RWPE1 (cell line): ENCODE results near the gene HOXA11.
A peak's percentile ranks its signal among the peaks of the same experiment; 100 is the strongest.

ENCODE experiments used
- CTCF ChIA-PET: fragments of 350-600 bp; sonication (Branson Sonifier 250); formaldehyde crosslinking; extraction: SDS; loops from one replicate; lab custom pipeline; 2021; lab: Yijun Ruan, JAX
- POLR2A ChIA-PET: fragments of 400-600 bp; formaldehyde crosslinking; extraction: SDS; loops from one replicate; lab custom pipeline; 2020; ENCODE audit warnings: antibody characterized with exemption; ENCODE audit not compliant: low non-redundant PET; lab: Yijun Ruan, JAX
- DNase-seq: peaks from one replicate; pipeline ENCODE4 v3.0.0; 2012; ENCODE audit warnings: low spot score
- H3K27ac ChIP-seq: fragments of 450-650 bp; 2 replicates; pipeline ENCODE4 v1.5.1; 2017
- TF ChIP-seq, protein P1 (sequence below): fragments of 450-650 bp; conservative IDR thresholded peaks from 2 replicates; pipeline ENCODE4 v1.5.1; 2017; ENCODE audit warnings: low read depth, mild to moderate bottlenecking

HOXA11 gene

GRCh38 chr7:27170426-27171324 lies 14.4 kb downstream of the HOXA11 start:
- POLR2A ChIA-PET: no interaction called here
- no peak for DNase-seq
- CTCF ChIA-PET: interaction anchor here (0.7 to 4.1 kb wide), 3 partner anchors 9 to 604 kb away, joined by 3 to 30 read pairs (median 3); no protein-coding TSS in a partner anchor
- TF ChIP-seq, protein P1, sequence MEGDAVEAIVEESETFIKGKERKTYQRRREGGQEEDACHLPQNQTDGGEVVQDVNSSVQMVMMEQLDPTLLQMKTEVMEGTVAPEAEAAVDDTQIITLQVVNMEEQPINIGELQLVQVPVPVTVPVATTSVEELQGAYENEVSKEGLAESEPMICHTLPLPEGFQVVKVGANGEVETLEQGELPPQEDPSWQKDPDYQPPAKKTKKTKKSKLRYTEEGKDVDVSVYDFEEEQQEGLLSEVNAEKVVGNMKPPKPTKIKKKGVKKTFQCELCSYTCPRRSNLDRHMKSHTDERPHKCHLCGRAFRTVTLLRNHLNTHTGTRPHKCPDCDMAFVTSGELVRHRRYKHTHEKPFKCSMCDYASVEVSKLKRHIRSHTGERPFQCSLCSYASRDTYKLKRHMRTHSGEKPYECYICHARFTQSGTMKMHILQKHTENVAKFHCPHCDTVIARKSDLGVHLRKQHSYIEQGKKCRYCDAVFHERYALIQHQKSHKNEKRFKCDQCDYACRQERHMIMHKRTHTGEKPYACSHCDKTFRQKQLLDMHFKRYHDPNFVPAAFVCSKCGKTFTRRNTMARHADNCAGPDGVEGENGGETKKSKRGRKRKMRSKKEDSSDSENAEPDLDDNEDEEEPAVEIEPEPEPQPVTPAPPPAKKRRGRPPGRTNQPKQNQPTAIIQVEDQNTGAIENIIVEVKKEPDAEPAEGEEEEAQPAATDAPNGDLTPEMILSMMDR: no peak
- peak overlapping the region; percentile 96 for H3K27ac ChIP-seq

DNA sequence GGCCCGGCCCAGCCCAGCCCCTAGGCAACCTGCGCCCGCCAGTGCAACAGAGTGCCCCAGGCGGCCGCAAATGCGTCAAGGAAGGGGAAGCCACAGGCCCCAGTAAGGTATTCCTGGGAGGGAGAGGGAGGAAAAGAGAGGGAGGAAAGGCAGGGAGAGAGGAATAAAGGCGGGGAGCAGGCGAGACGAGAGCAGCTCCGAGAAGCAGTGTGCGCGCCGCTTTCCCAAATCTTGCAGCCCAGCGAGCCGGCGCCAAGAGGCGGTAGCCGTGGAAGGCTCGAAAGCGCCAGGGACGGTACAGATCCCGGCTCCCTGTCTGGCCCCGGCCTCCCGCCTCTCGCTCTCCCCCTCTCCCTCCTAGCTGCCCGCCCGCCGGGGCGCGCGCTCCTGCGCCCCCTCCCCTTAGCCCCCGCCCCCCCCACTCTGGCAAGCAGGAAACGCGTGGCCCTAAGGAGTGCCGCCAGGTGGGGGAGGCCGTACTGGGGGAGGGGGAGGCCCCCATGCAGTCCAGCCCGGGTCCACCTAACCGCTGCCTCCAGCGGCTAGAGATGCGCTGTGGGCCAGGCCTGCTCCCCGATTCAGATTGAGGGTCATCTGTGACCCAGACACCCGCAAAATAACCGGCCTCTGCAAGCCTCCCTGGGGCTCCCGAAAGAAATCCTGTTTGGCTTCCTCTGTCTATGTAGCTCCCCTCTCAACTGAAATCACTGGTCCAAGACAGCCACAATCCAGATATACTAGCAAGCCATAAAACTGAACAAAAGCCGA lies 15.2 kb downstream of the HOXA11 start:
- ChIA-PET CTCF (interaction anchor here (0.7 to 4.1 kb wide), 3 partner anchors 10 to 605 kb away, joined by 3 to 30 read pairs (median 3); no protein-coding TSS in a partner anchor), POLR2A (no interaction called here)
- TF ChIP-seq, protein P1: no peak
- no peak for DNase-seq
- H3K27ac ChIP-seq: peak overlapping the region; percentile 96

DNA sequence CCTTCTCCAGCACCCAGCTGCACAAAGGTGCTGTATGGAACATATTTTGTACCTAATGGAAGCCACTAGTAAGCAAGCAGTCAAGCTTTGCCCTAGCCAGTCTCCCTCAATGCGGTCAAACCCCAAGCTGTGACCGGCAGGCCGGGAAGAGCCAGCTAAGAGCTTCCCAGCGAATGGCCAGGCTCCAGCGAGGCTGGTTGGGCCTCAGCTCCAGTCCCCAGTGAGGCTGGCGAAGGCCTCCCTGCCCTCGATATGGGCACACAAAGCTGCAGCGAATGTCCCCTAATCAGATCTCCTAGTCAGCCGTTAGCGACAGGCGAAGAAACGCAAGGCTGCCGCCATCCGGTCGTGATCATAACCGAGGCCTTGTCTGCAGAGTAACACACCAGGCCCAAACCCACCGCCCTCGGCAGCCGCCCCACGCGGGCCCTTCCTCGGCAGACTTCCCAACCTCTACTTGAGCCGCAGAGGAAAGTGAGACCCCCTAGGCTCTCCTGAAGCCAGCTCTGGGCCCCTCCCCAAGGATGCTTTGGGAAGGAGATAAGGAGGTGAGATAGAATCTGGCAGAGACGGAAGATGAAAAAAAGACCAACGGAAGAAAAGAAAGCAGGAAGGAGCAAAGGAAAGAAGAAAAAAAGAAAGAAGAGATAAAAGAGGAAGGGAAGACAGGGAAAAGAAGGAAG lies 16.6 kb downstream of the HOXA11 start:
- ChIA-PET CTCF (interaction anchor here (0.5 to 4.1 kb wide), 4 partner anchors 11 to 883 kb away, joined by 3 to 30 read pairs (median 4); partner anchors contain the start of gene HOXA3), POLR2A (interaction anchor here (0.6 kb wide), 1 partner anchor 37 kb away, joined by 3 read pairs; no protein-coding TSS in a partner anchor)
- DNase-seq: no peak
- TF ChIP-seq, protein P1: peak; percentile 52; the same call in 1 of the 2 replicates
- H3K27ac ChIP-seq: peak overlapping the region; percentile 96

- CTCF ChIA-PET: interaction anchor here (0.6 to 4.1 kb wide), 4 partner anchors 12 to 308 kb away, joined by 3 to 30 read pairs (median 3); partner anchors contain the start of gene HOXA3
- no peak for DNase-seq
- POLR2A ChIA-PET: no interaction called here
- TF ChIP-seq, protein P1: no peak
- H3K27ac ChIP-seq: peak overlapping the region; percentile 96
These were observed 17.1 kb downstream of the HOXA11 start for GRCh38 chr7:27167916-27168264.

DNA sequence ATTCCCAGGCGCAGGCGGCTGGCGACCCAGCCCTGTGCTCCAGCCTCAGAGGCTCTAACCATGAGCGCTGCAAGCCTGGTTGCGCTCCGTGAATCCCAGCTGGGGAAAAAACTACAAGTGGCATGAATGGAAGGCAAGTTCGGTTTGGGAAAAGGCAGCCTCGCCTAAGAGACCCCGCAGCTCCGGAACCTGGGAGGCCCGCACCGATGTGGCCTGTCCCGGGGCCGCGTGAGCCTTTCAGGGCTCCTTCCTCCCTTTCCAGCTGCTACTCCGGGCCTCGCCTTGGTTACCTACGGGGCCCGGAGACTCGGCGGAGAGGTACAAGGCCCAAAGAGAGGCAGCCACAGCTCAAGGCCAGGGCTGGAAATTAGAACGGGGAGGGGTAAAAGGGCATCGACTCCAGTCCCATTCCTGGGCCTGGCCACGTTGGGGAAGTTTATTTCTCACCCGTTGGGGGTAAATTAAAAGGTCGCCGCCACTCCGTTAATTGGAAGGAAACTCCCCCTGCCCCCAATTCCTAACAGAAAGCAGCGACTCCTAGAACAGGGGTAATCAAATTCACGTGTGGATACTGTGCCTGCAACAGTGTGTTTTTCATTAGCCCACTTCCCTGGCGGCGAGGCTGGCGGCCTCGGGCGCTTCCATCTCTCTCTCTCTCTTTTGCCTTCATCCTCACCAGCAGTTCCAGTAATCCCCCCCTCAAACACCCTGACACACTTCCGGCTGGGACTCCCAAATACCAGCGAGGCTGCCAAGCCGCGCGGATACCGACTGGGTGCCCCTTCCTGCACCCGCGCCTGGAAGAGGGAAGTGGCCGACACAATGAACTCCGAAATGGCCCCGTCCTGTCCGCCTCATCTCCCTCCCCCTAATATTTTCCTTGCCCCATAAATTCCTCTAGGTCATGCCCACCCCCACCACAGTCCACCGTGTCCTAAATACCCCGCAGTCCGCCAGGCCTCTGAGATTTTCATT lies 18.2 kb downstream of the HOXA11 start:
- H3K27ac ChIP-seq: peak overlapping the region; percentile 96
- ChIA-PET CTCF (interaction anchor here (0.6 to 1.4 kb wide), 5 partner anchors 12 to 43 kb away, joined by 3 to 5 read pairs (median 4); no protein-coding TSS in a partner anchor), POLR2A (no interaction called here)
- TF ChIP-seq, protein P1: no peak
- DNase-seq: no peak
